Measurements from ENCODE around the gene CCDC9B.

The CCDC9B gene

GRCh38 chr15:40327457-40327856 is 13.3 kb downstream of the CCDC9B start:
- peaks cover 38% of the 10 kb centered on the region for H3K36me3 ChIP-seq (ENCODE audit: insufficient read depth, insufficient read length, low read length)
- H3K9me3 ChIP-seq (ENCODE audit: insufficient read depth, low read length), result no peaks in the 10 kb centered on the region
- no peak overlapping the region for H3K4me3 ChIP-seq (ENCODE audit: insufficient read length, low read depth)
- TF ChIP-seq SUZ12 (IDR thresholded peaks at IDR 0.05; ENCODE audit: extremely low read depth, insufficient read depth, insufficient read length), result no peak
- TF ChIP-seq YY1 (IDR thresholded peaks at IDR 0.05; ENCODE audit: insufficient read depth, insufficient read length), result no peak
- TF ChIP-seq ZNF274 (IDR thresholded peaks at IDR 0.05; ENCODE audit: low read depth, low read length), result no peak
- peaks cover 10% of the 10 kb centered on the region for H3K4me1 ChIP-seq (ENCODE audit: insufficient read depth, insufficient read length)
- DNase-seq (ENCODE audit: low read depth, low spot score), result no peak
- H3K9ac ChIP-seq (ENCODE audit: insufficient read length, low read depth), result no peak overlapping the region
- H3K27me3 ChIP-seq (ENCODE audit: insufficient read depth, insufficient read length), result no peaks in the 10 kb centered on the region

- H3K4me1 ChIP-seq (ENCODE audit: insufficient read depth, insufficient read length), result peaks cover 15% of the 10 kb centered on the region
- TF ChIP-seq SUZ12 (IDR thresholded peaks at IDR 0.05; ENCODE audit: extremely low read depth, insufficient read depth, insufficient read length) (no peak), YY1 (IDR thresholded peaks at IDR 0.05; ENCODE audit: insufficient read depth, insufficient read length) (no peak), ZNF274 (IDR thresholded peaks at IDR 0.05; ENCODE audit: low read depth, low read length) (no peak)
- peaks cover 26% of the 10 kb centered on the region for H3K36me3 ChIP-seq (ENCODE audit: insufficient read depth, insufficient read length, low read length)
- no peak overlapping the region for H3K4me3 ChIP-seq (ENCODE audit: insufficient read length, low read depth)
- no peaks in the 10 kb centered on the region for H3K9me3 ChIP-seq (ENCODE audit: insufficient read depth, low read length)
- H3K27me3 ChIP-seq (ENCODE audit: insufficient read depth, insufficient read length), result peaks cover 4% of the 10 kb centered on the region
- no peak for DNase-seq (ENCODE audit: low read depth, low spot score)
- H3K9ac ChIP-seq (ENCODE audit: insufficient read length, low read depth), result no peak overlapping the region
Observed at GRCh38 chr15:40325700-40326099, 15.0 kb downstream of the CCDC9B start.

- Histone ChIP-seq H3K4me3 (ENCODE audit: insufficient read length, low read depth) (peak overlapping the region; percentile 71), H3K4me1 (ENCODE audit: insufficient read depth, insufficient read length) (peaks cover 17% of the 10 kb centered on the region)
Observed at GRCh38 chr15:40325188-40325587, 15.6 kb downstream of the CCDC9B start.

GRCh38 chr15:40323953-40324937 is 16.5 kb downstream of the CCDC9B start:
- H3K4me1 ChIP-seq (ENCODE audit: insufficient read depth, insufficient read length), result peaks cover 17% of the 10 kb centered on the region
- H3K36me3 ChIP-seq (ENCODE audit: insufficient read depth, insufficient read length, low read length), result peaks cover 14% of the 10 kb centered on the region
- DNase-seq (ENCODE audit: low read depth, low spot score), result no peak
- peak overlapping the region; percentile 71 for H3K4me3 ChIP-seq (ENCODE audit: insufficient read length, low read depth)
- H3K9me3 ChIP-seq (ENCODE audit: insufficient read depth, low read length), result no peaks in the 10 kb centered on the region
- H3K27me3 ChIP-seq (ENCODE audit: insufficient read depth, insufficient read length), result peaks cover 4% of the 10 kb centered on the region
- peak overlapping the region; percentile 79 for H3K9ac ChIP-seq (ENCODE audit: insufficient read length, low read depth)
- TF ChIP-seq ZNF274 (IDR thresholded peaks at IDR 0.05; ENCODE audit: low read depth, low read length) (no peak), SUZ12 (IDR thresholded peaks at IDR 0.05; ENCODE audit: extremely low read depth, insufficient read depth, insufficient read length) (no peak), YY1 (IDR thresholded peaks at IDR 0.05; ENCODE audit: insufficient read depth, insufficient read length) (no peak)

More at GRCh38 chr15:40325188-40325587, 15.6 kb downstream of the CCDC9B start:
- H3K27me3 ChIP-seq (ENCODE audit: insufficient read depth, insufficient read length), result peaks cover 4% of the 10 kb centered on the region
- no peaks in the 10 kb centered on the region for H3K9me3 ChIP-seq (ENCODE audit: insufficient read depth, low read length)
- no peak for DNase-seq (ENCODE audit: low read depth, low spot score)
- no peak for TF ChIP-seq SUZ12 (IDR thresholded peaks at IDR 0.05; ENCODE audit: extremely low read depth, insufficient read depth, insufficient read length)
- no peak for TF ChIP-seq YY1 (IDR thresholded peaks at IDR 0.05; ENCODE audit: insufficient read depth, insufficient read length)
- TF ChIP-seq ZNF274 (IDR thresholded peaks at IDR 0.05; ENCODE audit: low read depth, low read length), result no peak
- no peak overlapping the region for H3K9ac ChIP-seq (ENCODE audit: insufficient read length, low read depth)
- peaks cover 23% of the 10 kb centered on the region for H3K36me3 ChIP-seq (ENCODE audit: insufficient read depth, insufficient read length, low read length)

- peaks cover 4% of the 10 kb centered on the region for H3K27me3 ChIP-seq (ENCODE audit: insufficient read depth, insufficient read length)
- H3K4me3 ChIP-seq (ENCODE audit: insufficient read length, low read depth), result peak within 1 kb of the TSS; percentile 71
- H3K9me3 ChIP-seq (ENCODE audit: insufficient read depth, low read length), result no peaks in the 10 kb centered on the region
- H3K36me3 ChIP-seq (ENCODE audit: insufficient read depth, insufficient read length, low read length), result peaks cover 14% of the 10 kb centered on the region
- DNase-seq (ENCODE audit: low read depth, low spot score), result peak; percentile 91
- H3K4me1 ChIP-seq (ENCODE audit: insufficient read depth, insufficient read length), result peaks cover 16% of the 10 kb centered on the region
- H3K9ac ChIP-seq (ENCODE audit: insufficient read length, low read depth), result peak within 1 kb of the TSS; percentile 79
- TF ChIP-seq ZNF274 (IDR thresholded peaks at IDR 0.05; ENCODE audit: low read depth, low read length) (no peak), SUZ12 (IDR thresholded peaks at IDR 0.05; ENCODE audit: extremely low read depth, insufficient read depth, insufficient read length) (no peak), YY1 (IDR thresholded peaks at IDR 0.05; ENCODE audit: insufficient read depth, insufficient read length) (no peak)
Observed at GRCh38 chr15:40323239-40323952, 17.3 kb downstream of the CCDC9B start, which contains the start of gene INAFM2. TSS of gene INAFM2 (plus strand) at chr15:40323692. CDS start at chr15:40324056, 364 bp downstream.

- no peaks in the 10 kb centered on the region for H3K9me3 ChIP-seq (ENCODE audit: insufficient read depth, low read length)
- H3K4me1 ChIP-seq (ENCODE audit: insufficient read depth, insufficient read length), result peaks cover 15% of the 10 kb centered on the region
- TF ChIP-seq YY1 (IDR thresholded peaks at IDR 0.05; ENCODE audit: insufficient read depth, insufficient read length) (no peak), ZNF274 (IDR thresholded peaks at IDR 0.05; ENCODE audit: low read depth, low read length) (no peak), SUZ12 (IDR thresholded peaks at IDR 0.05; ENCODE audit: extremely low read depth, insufficient read depth, insufficient read length) (no peak)
- H3K9ac ChIP-seq (ENCODE audit: insufficient read length, low read depth), result peak overlapping the region; percentile 72
- no peak for DNase-seq (ENCODE audit: low read depth, low spot score)
- peak overlapping the region; percentile 28 for H3K4me3 ChIP-seq (ENCODE audit: insufficient read length, low read depth)
- peaks cover 4% of the 10 kb centered on the region for H3K27me3 ChIP-seq (ENCODE audit: insufficient read depth, insufficient read length)
- peaks cover 14% of the 10 kb centered on the region for H3K36me3 ChIP-seq (ENCODE audit: insufficient read depth, insufficient read length, low read length)
Observed at GRCh38 chr15:40322531-40323238, 18.1 kb downstream of the CCDC9B start.
